WTC11 (cell line): Measurements from ENCODE around the gene MRC1. TPM values are rescaled to one million over a fixed set of nuclear protein-coding genes. Genes with fewer than 3 reads are reported as not detected.

ENCODE experiments used
- ATAC-seq: fragments of 200-7000 bp; cut with Tn5 transposase; 2 replicates; pipeline ENCODE4 v1.10.0; 2021; ENCODE audit warnings: mild to moderate bottlenecking, moderate library complexity
- CTCF ChIA-PET: fragments of 300-600 bp; sonication (Branson Sonifier 250); formaldehyde crosslinking; loops from one replicate; lab custom pipeline; 2021; ENCODE audit warnings: antibody characterized with exemption; lab: Charles Lee
- POLR2A ChIA-PET: fragments of 350-600 bp; sonication (Branson Sonifier 250); formaldehyde crosslinking; loops from one replicate; lab custom pipeline; 2021; ENCODE audit warnings: antibody characterized with exemption; lab: Charles Lee
- DNase-seq: peaks from one replicate; pipeline ENCODE4 v3.0.0; 2021; ENCODE audit warnings: low spot score
- H3K27ac Mint-ChIP-seq: 2 replicates; pipeline ENCODE4 v1.8.0; 2021; ENCODE audit warnings: mixed read lengths
- H3K27me3 Mint-ChIP-seq: 2 replicates; pipeline ENCODE4 v1.8.0; 2021; ENCODE audit warnings: low read depth, mild to moderate bottlenecking, moderate library complexity, mixed read lengths
- H3K36me3 Mint-ChIP-seq: 2 replicates; pipeline ENCODE4 v1.8.0; 2021; ENCODE audit warnings: mixed read lengths
- H3K4me1 Mint-ChIP-seq: 2 replicates; pipeline ENCODE4 v1.8.0; 2022; ENCODE audit warnings: mixed read lengths
- H3K4me3 Mint-ChIP-seq: 2 replicates; pipeline ENCODE4 v1.8.0; 2021; ENCODE audit warnings: mild to moderate bottlenecking, moderate library complexity, mixed read lengths
- H3K9me3 Mint-ChIP-seq: 2 replicates; pipeline ENCODE4 v1.8.0; 2021; ENCODE audit warnings: mixed read lengths
- AFF4 ChIP-seq: sonication (generic); formaldehyde crosslinking; IDR thresholded peaks from 2 replicates; pipeline ENCODE4 v1.8.1; 2023; ENCODE audit warnings: mild to moderate bottlenecking, missing genetic modification reagents, borderline replicate concordance
- ATF1 ChIP-seq: sonication (generic); formaldehyde crosslinking; IDR thresholded peaks from 2 replicates; pipeline ENCODE4 v1.8.1; 2023; ENCODE audit warnings: mild to moderate bottlenecking, moderate library complexity, missing genetic modification reagents
- ATF3 ChIP-seq: sonication (generic); formaldehyde crosslinking; conservative IDR thresholded peaks from 2 replicates; pipeline ENCODE4 v1.8.1; 2022; ENCODE audit warnings: mild to moderate bottlenecking, missing genetic modification reagents
- CBFB ChIP-seq: sonication (generic); formaldehyde crosslinking; IDR thresholded peaks from 2 replicates; pipeline ENCODE4 v1.8.1; 2022; ENCODE audit warnings: mild to moderate bottlenecking, low read depth, missing genetic modification reagents
- ERG ChIP-seq: fragments of 250-450 bp; sonication (Bioruptor Pico); IDR thresholded peaks from 2 replicates; pipeline ENCODE4 v1.8.0; 2021; ENCODE audit warnings: mild to moderate bottlenecking
- FOXP1 ChIP-seq: sonication (generic); formaldehyde crosslinking; IDR thresholded peaks from 2 replicates; pipeline ENCODE4 v1.8.0; 2022; ENCODE audit warnings: missing genetic modification reagents, mild to moderate bottlenecking, moderate library complexity, borderline replicate concordance
- JAZF1 ChIP-seq: fragments of 250-450 bp; sonication (Bioruptor Pico); IDR thresholded peaks from 2 replicates; pipeline ENCODE4 v1.9.0; 2021; ENCODE audit warnings: moderate library complexity, mild to moderate bottlenecking, inconsistent platforms
- KAT7 ChIP-seq: sonication (generic); formaldehyde crosslinking; IDR thresholded peaks from 2 replicates; pipeline ENCODE4 v1.8.1; 2023; ENCODE audit warnings: missing genetic modification reagents, mild to moderate bottlenecking, borderline replicate concordance
- MAX ChIP-seq: sonication (generic); formaldehyde crosslinking; IDR thresholded peaks from 2 replicates; pipeline ENCODE4 v1.8.0; 2022; ENCODE audit warnings: mild to moderate bottlenecking, missing genetic modification reagents
- NFATC4 ChIP-seq: fragments of 250-450 bp; sonication (Bioruptor Pico); IDR thresholded peaks from 2 replicates; pipeline ENCODE4 v1.9.0; 2021; ENCODE audit warnings: mild to moderate bottlenecking
- NR2C2 ChIP-seq: sonication (generic); formaldehyde crosslinking; IDR thresholded peaks from 2 replicates; pipeline ENCODE4 v1.8.0; 2022; ENCODE audit warnings: mild to moderate bottlenecking, missing genetic modification reagents
- STAT6 ChIP-seq: sonication (generic); formaldehyde crosslinking; conservative IDR thresholded peaks from 2 replicates; pipeline ENCODE4 v1.8.1; 2023; ENCODE audit warnings: mild to moderate bottlenecking, low read depth, missing genetic modification reagents, moderate library complexity
- TCF7 ChIP-seq: sonication (generic); formaldehyde crosslinking; IDR thresholded peaks from 2 replicates; pipeline ENCODE4 v1.8.0; 2022; ENCODE audit warnings: mild to moderate bottlenecking, low read depth, missing genetic modification reagents, moderate library complexity
- ZMAT4 ChIP-seq: fragments of 250-450 bp; sonication (Bioruptor Pico); IDR thresholded peaks from 2 replicates; pipeline ENCODE4 v1.9.0; 2021; ENCODE audit warnings: mild to moderate bottlenecking
- ZNF121 ChIP-seq: sonication (generic); formaldehyde crosslinking; IDR thresholded peaks from 2 replicates; pipeline ENCODE4 v1.8.0; 2023; ENCODE audit warnings: missing genetic modification reagents
- ZNF263 ChIP-seq: sonication (generic); formaldehyde crosslinking; IDR thresholded peaks from 2 replicates; pipeline ENCODE4 v1.8.1; 2022; ENCODE audit warnings: low read depth, mild to moderate bottlenecking, moderate library complexity, missing genetic modification reagents
- ZNF416 ChIP-seq: fragments of 250-450 bp; sonication (Bioruptor Pico); IDR thresholded peaks from 2 replicates; pipeline ENCODE4 v1.9.0; 2021; ENCODE audit warnings: mild to moderate bottlenecking, inconsistent platforms
- total RNA-seq: library from RNA; stranded (reverse); gene quantifications from 3 replicates; pipeline ENCODE4 v1.2.3, GENCODE V29; 2021

MRC1 gene
- total RNA-seq, 1 experiment from 2014 or later, result 0.33 TPM

- TF ChIP-seq AFF4, result no peak
- TF ChIP-seq ERG (CRISPR knock-in tag), result no peak
- TF ChIP-seq ATF1 (CRISPR knock-in tag), result no peak
- no peak for TF ChIP-seq MAX (CRISPR knock-in tag)
- TF ChIP-seq STAT6 (CRISPR knock-in tag), result no peak
- no peak for TF ChIP-seq ZNF416 (CRISPR knock-in tag)
- no peak for TF ChIP-seq ATF3
These were observed 6.8 kb upstream of the MRC1 start (continued) for GRCh38 chr10:17802350-17802749.

- TF ChIP-seq JAZF1 (no peak), CBFB (CRISPR knock-in tag) (no peak), ZNF121 (no peak), NR2C2 (CRISPR knock-in tag) (no peak)
- no peak overlapping the region for H3K27ac Mint-ChIP-seq
- ATAC-seq (no peak), DNase-seq (no peak)
- no peaks in the 10 kb centered on the region for H3K9me3 Mint-ChIP-seq
- H3K36me3 Mint-ChIP-seq, result no peaks in the 10 kb centered on the region
- CTCF ChIA-PET, result no interaction called here
- POLR2A ChIA-PET, result no interaction called here
- no peaks in the 10 kb centered on the region for H3K27me3 Mint-ChIP-seq
- no peak overlapping the region for H3K4me3 Mint-ChIP-seq
- no peaks in the 10 kb centered on the region for H3K4me1 Mint-ChIP-seq
These were observed 6.2 kb upstream of the MRC1 start for GRCh38 chr10:17802976-17803375.

GRCh38 chr10:17805330-17805729 lies 3.8 kb upstream of the MRC1 start:
- Mint-ChIP-seq H3K27ac (no peak overlapping the region), H3K9me3 (no peaks in the 10 kb centered on the region), H3K36me3 (no peaks in the 10 kb centered on the region), H3K27me3 (no peaks in the 10 kb centered on the region), H3K4me1 (peaks cover 11% of the 10 kb centered on the region), H3K4me3 (no peak overlapping the region)
- no peak for DNase-seq
- no peak for ATAC-seq
- TF ChIP-seq NFATC4 (CRISPR knock-in tag), result no peak
- TF ChIP-seq FOXP1 (CRISPR knock-in tag), result no peak
- TF ChIP-seq ZMAT4 (CRISPR knock-in tag), result no peak
- TF ChIP-seq ZNF263, result no peak
- no peak for TF ChIP-seq KAT7 (CRISPR knock-in tag)
- no peak for TF ChIP-seq TCF7 (CRISPR knock-in tag)
- POLR2A ChIA-PET, result no interaction called here
- CTCF ChIA-PET, result no interaction called here
